HepG2 (cell line): ENCODE data around the gene HPCAL1. TPM values are rescaled to one million over a fixed set of nuclear protein-coding genes. Genes with fewer than 3 reads are reported as not detected.

Experiments used
- ATF3 ChIP-seq: sonication (generic); formaldehyde crosslinking; IDR thresholded peaks from 2 replicates; pipeline ENCODE4 v1.4.0; 2020; ENCODE audit warnings: missing genetic modification reagents
- CEBPG ChIP-seq: IDR thresholded peaks from 2 replicates; pipeline ENCODE4 v1.6.1; 2016
- DMTF1 ChIP-seq: sonication (generic); formaldehyde crosslinking; IDR thresholded peaks from 2 replicates; pipeline ENCODE4 v1.4.0; 2020; ENCODE audit warnings: mild to moderate bottlenecking, missing genetic modification reagents
- FOXK2 ChIP-seq: fragments of 450-650 bp; IDR thresholded peaks from 2 replicates; pipeline ENCODE4 v1.6.1; 2016
- HMGXB4 ChIP-seq, 2 experiments: sonication (generic) in 1 of 2; formaldehyde crosslinking in 1 of 2; IDR thresholded peaks; 2 replicates each; pipeline versions ENCODE4 v1.4.0 to v1.6.1; 2018 to 2020; ENCODE audit warnings: missing genetic modification reagents in 2 of 2, borderline replicate concordance in 1 of 2, low read depth in 1 of 2, mild to moderate bottlenecking in 1 of 2, missing biosample characterization in 1 of 2
- HOXD1 ChIP-seq: sonication (generic); formaldehyde crosslinking; IDR thresholded peaks from 2 replicates; pipeline ENCODE4 v1.5.0; 2020; ENCODE audit warnings: missing genetic modification reagents
- KDM5B ChIP-seq: sonication (generic); formaldehyde crosslinking; IDR thresholded peaks from 2 replicates; pipeline ENCODE4 v1.4.0; 2020; ENCODE audit warnings: missing genetic modification reagents, mild to moderate bottlenecking, borderline replicate concordance
- MLLT10 ChIP-seq: sonication (generic); formaldehyde crosslinking; IDR thresholded peaks from 2 replicates; pipeline ENCODE4 v1.4.0; 2020; ENCODE audit warnings: missing genetic modification reagents
- YEATS4 ChIP-seq: sonication (generic); formaldehyde crosslinking; IDR thresholded peaks from 2 replicates; pipeline ENCODE4 v1.4.0; 2020; ENCODE audit warnings: missing genetic modification reagents, borderline replicate concordance
- ZNF501 ChIP-seq: sonication (generic); formaldehyde crosslinking; IDR thresholded peaks from 2 replicates; pipeline ENCODE4 v1.5.1; 2020; ENCODE audit warnings: mild to moderate bottlenecking, moderate library complexity, missing genetic modification reagents
- ZNF543 ChIP-seq: sonication (generic); formaldehyde crosslinking; IDR thresholded peaks from 2 replicates; pipeline ENCODE4 v1.4.0; 2020; ENCODE audit warnings: mild to moderate bottlenecking, missing genetic modification reagents
- ZNF570 ChIP-seq: sonication (generic); formaldehyde crosslinking; IDR thresholded peaks from 2 replicates; pipeline ENCODE4 v1.4.0; 2020; ENCODE audit warnings: mild to moderate bottlenecking, missing genetic modification reagents, borderline replicate concordance
- ZNF891 ChIP-seq: sonication (generic); formaldehyde crosslinking; IDR thresholded peaks from 2 replicates; pipeline ENCODE4 v1.5.0; 2020; ENCODE audit warnings: mild to moderate bottlenecking, missing genetic modification reagents
- polyA plus RNA-seq, 8 experiments: library from polyadenylated mRNA; depleted of rRNA in 3 of 8; stranded (reverse) in 7 of 8; unstranded in 1 of 8; fragments of >200 nt; fragmentation: Illumina TruSeq in 4 of 8; extraction: Trizol in 4 of 8; gene quantifications; 2 replicates each; pipeline versions ENCODE4 v1.2.1 to v1.2.3, GENCODE V29; 2011 to 2016; ENCODE audit warnings: low read depth in 4 of 8, missing spikeins in 1 of 8, mixed read lengths in 1 of 8; ENCODE audit not compliant: insufficient read depth in 1 of 8
- total RNA-seq, 5 experiments: library from RNA; depleted of rRNA; stranded (reverse); fragments of >200 nt; fragmentation: Illumina TruSeq; extraction: Trizol; gene quantifications; 2 replicates each; pipeline ENCODE4 v1.2.3, GENCODE V29; 2016; ENCODE audit warnings: low read depth in 1 of 5
- TF ChIP-seq, protein P1 (sequence below): IDR thresholded peaks from 2 replicates; pipeline ENCODE4 v1.6.1; 2016; ENCODE audit warnings: missing genetic modification reagents, missing compliant biosample characterization
- TF ChIP-seq, protein P2 (sequence below): sonication (generic); formaldehyde crosslinking; IDR thresholded peaks from 2 replicates; pipeline ENCODE4 v1.4.0; 2020; ENCODE audit warnings: mild to moderate bottlenecking, missing genetic modification reagents, borderline replicate concordance
- TF ChIP-seq, protein P3 (sequence below): sonication (generic); formaldehyde crosslinking; IDR thresholded peaks from 2 replicates; pipeline ENCODE4 v1.5.0; 2020; ENCODE audit warnings: mild to moderate bottlenecking, missing genetic modification reagents, borderline replicate concordance

HPCAL1 gene
- total and polyA plus RNA-seq, 2 of the 13 experiments (the other 11 are each of a cell fraction or from before 2014, with no cell fraction given): 29.5 to 29.9 TPM

- TF ChIP-seq KDM5B (peak; percentile 48; the same call in 1 of the 2 replicates), ZNF543 (CRISPR knock-in tag) (no peak), HMGXB4 (CRISPR knock-in tag; IDR thresholded peaks at IDR 0.05; ENCODE audit: borderline replicate concordance in 1 of 2, low read depth in 1 of 2) (no peak), YEATS4 (CRISPR knock-in tag) (no peak), FOXK2 (no peak), ZNF501 (peak; percentile 37; the same call in 1 of the 2 replicates), ATF3 (no peak), HOXD1 (no peak), MLLT10 (CRISPR knock-in tag) (no peak), CEBPG (CRISPR knock-in tag) (no peak), ZNF891 (CRISPR knock-in tag) (peak; percentile 48; the same call in 1 of the 2 replicates), DMTF1 (CRISPR knock-in tag) (no peak), ZNF570 (no peak)
- TF ChIP-seq, protein P1, sequence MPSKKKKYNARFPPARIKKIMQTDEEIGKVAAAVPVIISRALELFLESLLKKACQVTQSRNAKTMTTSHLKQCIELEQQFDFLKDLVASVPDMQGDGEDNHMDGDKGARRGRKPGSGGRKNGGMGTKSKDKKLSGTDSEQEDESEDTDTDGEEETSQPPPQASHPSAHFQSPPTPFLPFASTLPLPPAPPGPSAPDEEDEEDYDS: 0 out of 2 replicates have a peak, but pooled peaks have one; percentile 8
- TF ChIP-seq, protein P2, sequence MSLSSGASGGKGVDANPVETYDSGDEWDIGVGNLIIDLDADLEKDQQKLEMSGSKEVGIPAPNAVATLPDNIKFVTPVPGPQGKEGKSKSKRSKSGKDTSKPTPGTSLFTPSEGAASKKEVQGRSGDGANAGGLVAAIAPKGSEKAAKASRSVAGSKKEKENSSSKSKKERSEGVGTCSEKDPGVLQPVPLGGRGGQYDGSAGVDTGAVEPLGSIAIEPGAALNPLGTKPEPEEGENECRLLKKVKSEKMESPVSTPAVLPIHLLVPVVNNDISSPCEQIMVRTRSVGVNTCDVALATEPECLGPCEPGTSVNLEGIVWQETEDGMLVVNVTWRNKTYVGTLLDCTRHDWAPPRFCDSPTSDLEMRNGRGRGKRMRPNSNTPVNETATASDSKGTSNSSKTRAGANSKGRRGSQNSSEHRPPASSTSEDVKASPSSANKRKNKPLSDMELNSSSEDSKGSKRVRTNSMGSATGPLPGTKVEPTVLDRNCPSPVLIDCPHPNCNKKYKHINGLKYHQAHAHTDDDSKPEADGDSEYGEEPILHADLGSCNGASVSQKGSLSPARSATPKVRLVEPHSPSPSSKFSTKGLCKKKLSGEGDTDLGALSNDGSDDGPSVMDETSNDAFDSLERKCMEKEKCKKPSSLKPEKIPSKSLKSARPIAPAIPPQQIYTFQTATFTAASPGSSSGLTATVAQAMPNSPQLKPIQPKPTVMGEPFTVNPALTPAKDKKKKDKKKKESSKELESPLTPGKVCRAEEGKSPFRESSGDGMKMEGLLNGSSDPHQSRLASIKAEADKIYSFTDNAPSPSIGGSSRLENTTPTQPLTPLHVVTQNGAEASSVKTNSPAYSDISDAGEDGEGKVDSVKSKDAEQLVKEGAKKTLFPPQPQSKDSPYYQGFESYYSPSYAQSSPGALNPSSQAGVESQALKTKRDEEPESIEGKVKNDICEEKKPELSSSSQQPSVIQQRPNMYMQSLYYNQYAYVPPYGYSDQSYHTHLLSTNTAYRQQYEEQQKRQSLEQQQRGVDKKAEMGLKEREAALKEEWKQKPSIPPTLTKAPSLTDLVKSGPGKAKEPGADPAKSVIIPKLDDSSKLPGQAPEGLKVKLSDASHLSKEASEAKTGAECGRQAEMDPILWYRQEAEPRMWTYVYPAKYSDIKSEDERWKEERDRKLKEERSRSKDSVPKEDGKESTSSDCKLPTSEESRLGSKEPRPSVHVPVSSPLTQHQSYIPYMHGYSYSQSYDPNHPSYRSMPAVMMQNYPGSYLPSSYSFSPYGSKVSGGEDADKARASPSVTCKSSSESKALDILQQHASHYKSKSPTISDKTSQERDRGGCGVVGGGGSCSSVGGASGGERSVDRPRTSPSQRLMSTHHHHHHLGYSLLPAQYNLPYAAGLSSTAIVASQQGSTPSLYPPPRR (CRISPR knock-in tag): no peak
- TF ChIP-seq, protein P3, sequence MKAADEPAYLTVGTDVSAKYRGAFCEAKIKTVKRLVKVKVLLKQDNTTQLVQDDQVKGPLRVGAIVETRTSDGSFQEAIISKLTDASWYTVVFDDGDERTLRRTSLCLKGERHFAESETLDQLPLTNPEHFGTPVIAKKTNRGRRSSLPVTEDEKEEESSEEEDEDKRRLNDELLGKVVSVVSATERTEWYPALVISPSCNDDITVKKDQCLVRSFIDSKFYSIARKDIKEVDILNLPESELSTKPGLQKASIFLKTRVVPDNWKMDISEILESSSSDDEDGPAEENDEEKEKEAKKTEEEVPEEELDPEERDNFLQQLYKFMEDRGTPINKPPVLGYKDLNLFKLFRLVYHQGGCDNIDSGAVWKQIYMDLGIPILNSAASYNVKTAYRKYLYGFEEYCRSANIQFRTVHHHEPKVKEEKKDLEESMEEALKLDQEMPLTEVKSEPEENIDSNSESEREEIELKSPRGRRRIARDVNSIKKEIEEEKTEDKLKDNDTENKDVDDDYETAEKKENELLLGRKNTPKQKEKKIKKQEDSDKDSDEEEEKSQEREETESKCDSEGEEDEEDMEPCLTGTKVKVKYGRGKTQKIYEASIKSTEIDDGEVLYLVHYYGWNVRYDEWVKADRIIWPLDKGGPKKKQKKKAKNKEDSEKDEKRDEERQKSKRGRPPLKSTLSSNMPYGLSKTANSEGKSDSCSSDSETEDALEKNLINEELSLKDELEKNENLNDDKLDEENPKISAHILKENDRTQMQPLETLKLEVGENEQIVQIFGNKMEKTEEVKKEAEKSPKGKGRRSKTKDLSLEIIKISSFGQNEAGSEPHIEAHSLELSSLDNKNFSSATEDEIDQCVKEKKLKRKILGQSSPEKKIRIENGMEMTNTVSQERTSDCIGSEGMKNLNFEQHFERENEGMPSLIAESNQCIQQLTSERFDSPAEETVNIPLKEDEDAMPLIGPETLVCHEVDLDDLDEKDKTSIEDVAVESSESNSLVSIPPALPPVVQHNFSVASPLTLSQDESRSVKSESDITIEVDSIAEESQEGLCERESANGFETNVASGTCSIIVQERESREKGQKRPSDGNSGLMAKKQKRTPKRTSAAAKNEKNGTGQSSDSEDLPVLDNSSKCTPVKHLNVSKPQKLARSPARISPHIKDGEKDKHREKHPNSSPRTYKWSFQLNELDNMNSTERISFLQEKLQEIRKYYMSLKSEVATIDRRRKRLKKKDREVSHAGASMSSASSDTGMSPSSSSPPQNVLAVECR (CRISPR knock-in tag): 0 out of 2 replicates have a peak, but pooled peaks have one; percentile 16
These were observed 26.8 kb downstream of the HPCAL1 start (continued) for GRCh38 chr2:10329580-10329879.
